Measurements from ENCODE around the gene RHCE.
"Not testable (repeated sequence)": the region's sequence is repeated elsewhere in the genome, so short reads cannot be mapped to it uniquely, and the experiment has no call there.

GRCh38 chr1:25371757-25372156 lies 48.9 kb downstream of the RHCE start:
- TF ChIP-seq CTCF, POLR2A (IDR thresholded peaks at IDR 0.05): not testable (repeated sequence)

Data from heart left ventricle (tissue), 13 donors.